Keratinocyte (primary cell): ENCODE data around the gene SALL4.

Source experiments
- CTCF ChIP-seq, 3 experiments: IDR thresholded peaks in 1 of 3; conservative IDR thresholded peaks in 1 of 3; optimal IDR thresholded peaks in 1 of 3; 2 replicates in 2 of 3; 3 replicates in 1 of 3; pipeline versions ENCODE3 to v1.5.1; 2011; ENCODE audit warnings: low read length in 3 of 3, mild to moderate bottlenecking in 3 of 3, moderate library complexity in 2 of 3, control low read depth in 1 of 3, inconsistent platforms in 1 of 3; ENCODE audit not compliant: insufficient read depth in 2 of 3; ENCODE audit errors: extremely low read depth in 1 of 3
- EZH2 ChIP-seq: IDR thresholded peaks from one replicate; pipeline ENCODE4 v1.6.1; 2012; ENCODE audit warnings: inconsistent platforms, mild to moderate bottlenecking, low read length, moderate library complexity

- TF ChIP-seq EZH2: no peak
- no peak for TF ChIP-seq CTCF (optimal IDR thresholded peaks at IDR 0.05 in 1 of 3, IDR thresholded peaks at IDR 0.05 in 1 of 3, conservative IDR thresholded peaks at IDR 0.05 in 1 of 3; ENCODE audit: extremely low read depth in 1 of 3, insufficient read depth in 2 of 3, low read length in 3 of 3)
These were observed 16.2 kb upstream of the SALL4 start for GRCh38 chr20:51818479-51819008.
